B cell (primary cell): ENCODE data around the gene AP2B1. TPM values are rescaled to one million over a fixed set of nuclear protein-coding genes. Genes with fewer than 3 reads are reported as not detected.

Experiments used
- ATAC-seq: fragments of 200-7000 bp; cut with Tn5 transposase; one replicate; pipeline ENCODE4 v1.10.0; 2021; ENCODE audit warnings: low read depth, mild to moderate bottlenecking, moderate number of reproducible peaks, moderate library complexity
- CTCF ChIA-PET: fragments of 350-600 bp; sonication (Branson Sonifier 250); formaldehyde crosslinking; loops from one replicate; lab custom pipeline; 2021; ENCODE audit warnings: antibody characterized with exemption, inconsistent platforms; lab: Charles Lee
- POLR2A ChIA-PET: fragments of 350-600 bp; sonication (Branson Sonifier 250); formaldehyde crosslinking; loops from one replicate; lab custom pipeline; 2021; ENCODE audit warnings: antibody characterized with exemption; lab: Charles Lee
- DNase-seq: peaks from one replicate; pipeline ENCODE4 v3.0.0; 2013
- H2AFZ ChIP-seq: 2 replicates; pipeline ENCODE4 v1.6.1; 2012; ENCODE audit warnings: mild to moderate bottlenecking, low read depth, low read length; ENCODE audit not compliant: insufficient read depth, poor library complexity, severe bottlenecking
- H3K27ac ChIP-seq, 2 donors: 1 replicate in 1 of 2; 2 replicates in 1 of 2; pipeline ENCODE4 v1.5.1; 2012 to 2013; ENCODE audit warnings: low read length in 2 of 2, mild to moderate bottlenecking in 2 of 2, moderate library complexity in 1 of 2
- H3K27me3 ChIP-seq, 4 experiments: fragments of 200-600 bp in 1 of 4; sonication (generic) in 1 of 4; replicated peaks in 1 of 4; 1 replicate in 2 of 4; 2 replicates in 2 of 4; pipeline versions ENCODE4 v1.6.1 to v1.7.0; 2013 to 2016; ENCODE audit warnings: low read length in 3 of 4, mild to moderate bottlenecking in 2 of 4, mixed read lengths in 1 of 4, moderate library complexity in 1 of 4; ENCODE audit not compliant: insufficient read depth in 4 of 4, control insufficient read depth in 3 of 4; ENCODE audit errors: control extremely low read depth in 1 of 4
- H3K36me3 ChIP-seq, 2 experiments: replicated peaks in 1 of 2; 1 replicate in 1 of 2; 2 replicates in 1 of 2; pipeline versions ENCODE4 v1.6.1 to v1.7.1; 2013; ENCODE audit warnings: low read length in 1 of 2; ENCODE audit not compliant: insufficient read depth in 2 of 2, control insufficient read depth in 1 of 2; ENCODE audit errors: control extremely low read depth in 1 of 2, extremely low read depth in 1 of 2
- H3K4me1 ChIP-seq, 2 donors: fragments of 200-600 bp in 1 of 2; sonication (generic) in 1 of 2; 1 replicate in 1 of 2; 2 replicates in 1 of 2; pipeline versions ENCODE4 v1.5.1 to v1.6.1; 2013 to 2017; ENCODE audit warnings: low read length in 2 of 2; ENCODE audit not compliant: control insufficient read depth in 2 of 2, insufficient read depth in 2 of 2
- H3K4me2 ChIP-seq: replicated peaks from 2 replicates; pipeline ENCODE3; 2012; ENCODE audit warnings: mild to moderate bottlenecking, low read depth, low read length; ENCODE audit not compliant: poor library complexity, severe bottlenecking
- H3K4me3 ChIP-seq, 5 experiments: fragments of 200-600 bp in 1 of 5; sonication (generic) in 1 of 5; 1 replicate in 3 of 5; 2 replicates in 2 of 5; pipeline versions ENCODE4 v1.5.1 to v1.7.0; 2011 to 2016; ENCODE audit warnings: low read length in 4 of 5, mild to moderate bottlenecking in 4 of 5, low read depth in 2 of 5, control low read depth in 1 of 5, moderate library complexity in 1 of 5; ENCODE audit not compliant: insufficient read depth in 1 of 5; ENCODE audit errors: control extremely low read depth in 1 of 5, extremely low read depth in 1 of 5
- H3K79me2 ChIP-seq: fragments of 200-600 bp; sonication (generic); one replicate; pipeline ENCODE4 v1.6.0; 2016; ENCODE audit warnings: low read length; ENCODE audit not compliant: control insufficient read depth, insufficient read depth
- H3K9ac ChIP-seq: fragments of 200-600 bp; sonication (generic); 2 replicates; pipeline ENCODE4 v1.6.1; 2017; ENCODE audit warnings: mild to moderate bottlenecking, low read length, moderate library complexity
- H3K9me3 ChIP-seq, 3 donors: one replicate each; pipeline versions ENCODE4 v1.6.1 to v1.7.1; 2013; ENCODE audit warnings: low read length in 2 of 3; ENCODE audit not compliant: control insufficient read depth in 2 of 3, insufficient read depth in 1 of 3; ENCODE audit errors: control extremely low read depth in 1 of 3
- H4K20me1 ChIP-seq: 2 replicates; pipeline ENCODE4 v1.6.0; 2012; ENCODE audit warnings: mild to moderate bottlenecking, low read length; ENCODE audit not compliant: insufficient read depth, control insufficient read depth, poor library complexity, severe bottlenecking
- H3K27ac Mint-ChIP-seq: one replicate; pipeline ENCODE4 v1.8.0; 2021; ENCODE audit warnings: mixed read lengths
- H3K27me3 Mint-ChIP-seq: one replicate; pipeline ENCODE4 v1.8.0; 2021; ENCODE audit warnings: mixed read lengths
- H3K4me1 Mint-ChIP-seq: one replicate; pipeline ENCODE4 v1.8.0; 2021; ENCODE audit warnings: mixed read lengths
- H3K4me3 Mint-ChIP-seq: one replicate; pipeline ENCODE4 v1.8.0; 2021; ENCODE audit warnings: mixed read lengths
- H3K9me3 Mint-ChIP-seq: one replicate; pipeline ENCODE4 v1.8.0; 2022; ENCODE audit warnings: mixed read lengths; ENCODE audit not compliant: insufficient read depth
- EZH2 ChIP-seq: IDR thresholded peaks from 2 replicates; pipeline ENCODE4 v1.6.1; 2012; ENCODE audit warnings: borderline replicate concordance, low read depth, mild to moderate bottlenecking, moderate library complexity, low read length; ENCODE audit not compliant: insufficient read depth, poor library complexity, severe bottlenecking
- WGBS: methylation state at CpG from one replicate; pipeline ENCODE4 v1.1.5; 2013; ENCODE audit warnings: missing lambda C conversion rate; ENCODE audit not compliant: insufficient coverage; 5-methylcytosine and 5-hydroxymethylcytosine counted together
- intact Hi-C: fragments of 100-400 bp; cut with micrococcal nuclease; formaldehyde crosslinking; loops from one replicate; pipeline ENCODE4 v1.10.0; 2022
- polyA plus RNA-seq: library from polyadenylated mRNA; depleted of rRNA; stranded (reverse); fragments of >200 nt; gene quantifications from 2 replicates; pipeline ENCODE4 v1.2.3, GENCODE V29; 2012
- total RNA-seq, 2 donors: library from RNA; stranded (reverse); fragments of 120-200 nt in 1 of 2; gene quantifications; 1 replicate in 1 of 2; 2 replicates in 1 of 2; pipeline versions ENCODE4 v1.2.3 to v1.2.4, GENCODE V29; 2013 to 2022
- TF ChIP-seq, protein P1 (sequence below): fragments of 200-600 bp; IDR thresholded peaks from one replicate; pipeline ENCODE4 v1.8.0; 2022; ENCODE audit warnings: antibody characterized with exemption, mild to moderate bottlenecking

AP2B1 gene
- total and polyA plus RNA-seq, 2 donors (not counting 1 experiment from before 2014, with no cell fraction given) = 33.1 to 123 TPM

DNA sequence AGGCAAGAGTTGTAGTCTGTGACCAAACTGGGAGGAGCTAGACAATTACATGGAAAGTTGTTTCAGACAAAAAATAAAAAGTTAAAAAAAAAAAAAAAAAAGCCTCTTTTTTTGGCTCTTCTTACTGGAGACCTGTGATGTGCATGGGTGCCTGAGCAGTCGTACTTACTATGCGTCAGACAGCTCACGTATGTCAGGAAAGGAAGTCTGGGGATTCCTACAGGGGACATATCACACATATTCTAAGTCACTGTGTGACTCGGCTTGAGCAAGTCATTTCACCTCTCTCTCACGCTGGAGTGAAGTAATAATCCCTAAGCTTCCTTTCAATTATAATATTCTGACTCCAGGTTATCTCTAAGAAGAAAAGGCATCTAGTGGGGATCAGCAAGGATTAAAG lies 32.5 kb upstream of the AP2B1 start:
- WGBS = 100% methylated on average over 3 of the region's 5 CpGs
- CTCF ChIA-PET = interaction anchor here (0.7 to 2.3 kb wide), 2 partner anchors 62 to 192 kb away, joined by 3 to 14 read pairs; no protein-coding TSS in a partner anchor
- H3K27ac ChIP-seq = no peak overlapping the region
- TF ChIP-seq, protein P1, sequence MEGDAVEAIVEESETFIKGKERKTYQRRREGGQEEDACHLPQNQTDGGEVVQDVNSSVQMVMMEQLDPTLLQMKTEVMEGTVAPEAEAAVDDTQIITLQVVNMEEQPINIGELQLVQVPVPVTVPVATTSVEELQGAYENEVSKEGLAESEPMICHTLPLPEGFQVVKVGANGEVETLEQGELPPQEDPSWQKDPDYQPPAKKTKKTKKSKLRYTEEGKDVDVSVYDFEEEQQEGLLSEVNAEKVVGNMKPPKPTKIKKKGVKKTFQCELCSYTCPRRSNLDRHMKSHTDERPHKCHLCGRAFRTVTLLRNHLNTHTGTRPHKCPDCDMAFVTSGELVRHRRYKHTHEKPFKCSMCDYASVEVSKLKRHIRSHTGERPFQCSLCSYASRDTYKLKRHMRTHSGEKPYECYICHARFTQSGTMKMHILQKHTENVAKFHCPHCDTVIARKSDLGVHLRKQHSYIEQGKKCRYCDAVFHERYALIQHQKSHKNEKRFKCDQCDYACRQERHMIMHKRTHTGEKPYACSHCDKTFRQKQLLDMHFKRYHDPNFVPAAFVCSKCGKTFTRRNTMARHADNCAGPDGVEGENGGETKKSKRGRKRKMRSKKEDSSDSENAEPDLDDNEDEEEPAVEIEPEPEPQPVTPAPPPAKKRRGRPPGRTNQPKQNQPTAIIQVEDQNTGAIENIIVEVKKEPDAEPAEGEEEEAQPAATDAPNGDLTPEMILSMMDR = no peak
- no peak for TF ChIP-seq EZH2
- H3K36me3 ChIP-seq = no peaks in the 10 kb centered on the region
- Mint-ChIP-seq H3K4me3 (no peak overlapping the region), H3K27ac (no peak overlapping the region), H3K4me1 (no peaks in the 10 kb centered on the region), H3K27me3 (peaks cover 35% of the 10 kb centered on the region), H3K9me3 (no peaks in the 10 kb centered on the region)
- DNase-seq = no peak
- intact Hi-C loops = loop anchor here (2.0 kb wide), 1 partner anchor 192 kb away; no protein-coding TSS in a partner anchor
- no peaks in the 10 kb centered on the region for H4K20me1 ChIP-seq
- no peaks in the 10 kb centered on the region for H3K9me3 ChIP-seq
- H3K27me3 ChIP-seq = peaks cover 0 to 14% (median 0%) of the 10 kb centered on the region in 4 experiments
- POLR2A ChIA-PET = no interaction called here
- H3K4me2 ChIP-seq = no peak overlapping the region
- H3K4me1 ChIP-seq = no peaks in the 10 kb centered on the region
- no peak overlapping the region for H3K4me3 ChIP-seq
- H3K9ac ChIP-seq = no peak overlapping the region
- no peak overlapping the region for H2AFZ ChIP-seq
- ATAC-seq = no peak
- no peaks in the 10 kb centered on the region for H3K79me2 ChIP-seq

DNA sequence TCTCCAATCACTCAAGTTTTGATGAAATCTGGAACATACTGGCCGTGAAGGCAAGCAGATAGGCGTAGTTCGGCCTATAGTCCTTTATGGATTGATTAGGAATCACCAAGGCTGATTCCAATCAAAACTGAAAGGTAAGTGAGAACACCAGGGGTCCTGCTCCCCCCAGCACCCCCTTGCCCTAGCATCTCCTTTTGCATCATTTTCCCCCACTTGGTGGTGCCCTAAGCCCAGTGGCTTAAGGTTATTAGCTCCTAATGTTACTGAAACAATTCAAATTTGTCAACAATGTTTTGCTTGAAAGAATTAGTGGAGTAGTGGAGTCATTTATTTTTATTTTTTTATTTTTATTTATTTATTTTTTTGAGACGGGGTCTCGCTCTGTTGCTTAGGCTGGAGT lies 31.4 kb upstream of the AP2B1 start:
- Histone ChIP-seq H4K20me1 (no peaks in the 10 kb centered on the region), H3K4me3 (no peak overlapping the region), H3K79me2 (no peaks in the 10 kb centered on the region), H3K27ac (no peak overlapping the region), H3K9ac (no peak overlapping the region), H2AFZ (no peak overlapping the region), H3K9me3 (no peaks in the 10 kb centered on the region), H3K27me3 (peaks cover 0 to 14% (median 0%) of the 10 kb centered on the region in 4 experiments), H3K4me2 (no peak overlapping the region), H3K36me3 (no peaks in the 10 kb centered on the region), H3K4me1 (no peaks in the 10 kb centered on the region)
- H3K9me3 Mint-ChIP-seq = no peaks in the 10 kb centered on the region
- DNase-seq (no peak), ATAC-seq (no peak)
- WGBS = no CpG with 5 or more reads among the region's 5 CpGs
- TF ChIP-seq EZH2 = no peak
- TF ChIP-seq, protein P1 = no peak
- H3K27ac Mint-ChIP-seq = no peak overlapping the region
- POLR2A ChIA-PET = no interaction called here
- H3K4me3 Mint-ChIP-seq = no peak overlapping the region
- no peaks in the 10 kb centered on the region for H3K4me1 Mint-ChIP-seq
- intact Hi-C loops = loop anchor here (2.0 kb wide), 1 partner anchor 191 kb away; no protein-coding TSS in a partner anchor
- H3K27me3 Mint-ChIP-seq = peaks cover 39% of the 10 kb centered on the region
- CTCF ChIA-PET = interaction anchor here (0.8 to 2.3 kb wide), 2 partner anchors 191 to 201 kb away, joined by 3 to 14 read pairs; no protein-coding TSS in a partner anchor
